Prostate gland (tissue), 2 donors: Measurements from ENCODE around the gene CD38. TPM values are rescaled to one million over a fixed set of nuclear protein-coding genes. Genes with fewer than 3 reads are reported as not detected.

Experiments used
- DNase-seq: peaks from one replicate; pipeline ENCODE4 v3.0.0-alpha.2; 2019; ENCODE audit warnings: low spot score
- H3K27ac ChIP-seq, 2 donors: fragments of 200-600 bp; sonication (generic); 2 replicates each; pipeline ENCODE4 v1.5.1; 2017 to 2019
- H3K27me3 ChIP-seq: fragments of 200-600 bp; sonication (generic); replicated peaks from 2 replicates; pipeline ENCODE4 v1.5.1; 2019; ENCODE audit not compliant: insufficient read depth
- H3K36me3 ChIP-seq, 2 donors: fragments of 200-600 bp; sonication (generic); 1 replicate in 1 of 2; 2 replicates in 1 of 2; pipeline versions ENCODE4 v1.5.1 to v1.8.1; 2017 to 2019
- H3K4me1 ChIP-seq: fragments of 200-600 bp; sonication (generic); replicated peaks from 2 replicates; pipeline ENCODE4 v1.5.1; 2019
- H3K4me3 ChIP-seq, 2 donors: fragments of 200-600 bp; sonication (generic); 2 replicates each; pipeline ENCODE4 v1.5.1; 2017 to 2019
- H3K9me3 ChIP-seq: fragments of 200-600 bp; sonication (generic); 2 replicates; pipeline ENCODE4 v1.5.1; 2017
- CTCF ChIP-seq, 4 experiments: fragments of 200-600 bp in 2 of 4; fragments of 450-650 bp in 2 of 4; sonication (generic) in 2 of 4; IDR thresholded peaks; 1 replicate in 3 of 4; 2 replicates in 1 of 4; pipeline ENCODE4 v1.5.1; 2016 to 2019; ENCODE audit warnings: antibody characterized with exemption in 4 of 4, mild to moderate bottlenecking in 2 of 4, moderate library complexity in 2 of 4
- POLR2A ChIP-seq: fragments of 450-650 bp; IDR thresholded peaks from one replicate; pipeline ENCODE4 v1.6.1; 2016; ENCODE audit warnings: antibody characterized with exemption, mild to moderate bottlenecking
- POLR2AphosphoS5 ChIP-seq: sonication (generic); formaldehyde crosslinking; IDR thresholded peaks from one replicate; pipeline ENCODE4 v1.6.1; 2017; ENCODE audit warnings: antibody characterized with exemption
- WGBS: methylation state at CpG from one replicate; pipeline ENCODE4 v1.1.5; 2018; 5-methylcytosine and 5-hydroxymethylcytosine counted together
- intact Hi-C: fragments of 100-400 bp; cut with DNase I; formaldehyde crosslinking; loops from one replicate; pipeline ENCODE4 v1.14.2; 2022
- total RNA-seq, 2 donors: library from RNA; depleted of rRNA; stranded (reverse); fragments of >200 nt; gene quantifications; one replicate each; pipeline ENCODE4 v1.1.0, GENCODE V29; 2016

The CD38 gene
- total RNA-seq, 2 donors from 2014 or later: 4.6 to 9.9 TPM

- no peaks in the 10 kb centered on the region for H3K4me1 ChIP-seq
- no peak overlapping the region for H3K27ac ChIP-seq
- 85% methylated on average over 5 of the region's 5 CpGs for WGBS
- H3K9me3 ChIP-seq: no peaks in the 10 kb centered on the region
- H3K27me3 ChIP-seq: no peaks in the 10 kb centered on the region
- intact Hi-C loops: no loop called here
- TF ChIP-seq POLR2AphosphoS5 (no peak), POLR2A (no peak), CTCF (IDR thresholded peaks at IDR 0.05) (no peak)
- H3K36me3 ChIP-seq: no peaks in the 10 kb centered on the region
- DNase-seq: no peak
- H3K4me3 ChIP-seq: no peak overlapping the region
Observed at GRCh38 chr4:15776871-15777648, 1.1 kb upstream of the CD38 start.

- peak overlapping the region; percentile 72 to 81 for H3K27ac ChIP-seq
- H3K9me3 ChIP-seq: no peaks in the 10 kb centered on the region
- no peak for DNase-seq
- no peak for TF ChIP-seq POLR2AphosphoS5
- TF ChIP-seq CTCF (IDR thresholded peaks at IDR 0.05): no peak
- TF ChIP-seq POLR2A: no peak
- 77% methylated on average over 7 of the region's 7 CpGs for WGBS
- intact Hi-C loops: no loop called here
- no peaks in the 10 kb centered on the region for H3K36me3 ChIP-seq
- H3K27me3 ChIP-seq: no peaks in the 10 kb centered on the region
- H3K4me1 ChIP-seq: no peaks in the 10 kb centered on the region
- H3K4me3 ChIP-seq: peak overlapping the region in 1 of 2 donors; percentile 58
Observed at GRCh38 chr4:15777697-15778288, 335 bp upstream of the CD38 start.

DNA sequence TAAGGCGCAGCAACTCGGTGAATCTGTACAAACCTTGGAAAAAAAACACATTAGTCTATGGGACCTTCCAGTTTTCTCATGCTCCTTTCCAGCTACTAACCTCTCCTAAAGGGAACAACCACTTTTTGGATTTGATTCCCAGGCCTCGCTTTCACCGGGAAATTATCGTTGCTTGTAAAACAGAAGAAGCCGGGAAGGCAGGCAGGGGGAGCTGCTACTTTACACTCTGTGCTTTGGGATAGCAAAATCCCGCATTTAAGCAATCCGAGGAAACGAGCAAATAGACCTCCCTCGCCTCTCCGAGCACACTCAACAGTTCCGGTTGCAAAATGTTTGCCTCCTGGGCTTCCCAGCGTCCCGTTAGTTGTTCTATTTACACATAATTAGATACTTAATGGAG lies 1.2 kb downstream of the CD38 start:
- TF ChIP-seq CTCF (IDR thresholded peaks at IDR 0.05) (peak in 3 of 4 experiments; percentile 25 to 50 (median 26)), POLR2AphosphoS5 (peak; percentile 6), POLR2A (no peak)
- H3K4me1 ChIP-seq: no peaks in the 10 kb centered on the region
- 1% methylated on average over 14 of the region's 14 CpGs for WGBS
- H3K27me3 ChIP-seq: no peaks in the 10 kb centered on the region
- H3K9me3 ChIP-seq: no peaks in the 10 kb centered on the region
- no peaks in the 10 kb centered on the region for H3K36me3 ChIP-seq
- DNase-seq: peak; percentile 43
- intact Hi-C loops: no loop called here
- peak overlapping the region; percentile 20 to 81 for H3K27ac ChIP-seq
- peak overlapping the region; percentile 32 to 58 for H3K4me3 ChIP-seq

- peak overlapping the region; percentile 32 to 58 for H3K4me3 ChIP-seq
- no peaks in the 10 kb centered on the region for H3K4me1 ChIP-seq
- intact Hi-C loops: no loop called here
- WGBS: 71% methylated on average over 1 of the region's 1 CpG
- H3K27ac ChIP-seq: peak overlapping the region in 1 of 2 donors; percentile 81
- H3K36me3 ChIP-seq: no peaks in the 10 kb centered on the region
- no peak for DNase-seq
- no peak for TF ChIP-seq POLR2A
- no peak for TF ChIP-seq CTCF (IDR thresholded peaks at IDR 0.05)
- no peak for TF ChIP-seq POLR2AphosphoS5
- H3K27me3 ChIP-seq: no peaks in the 10 kb centered on the region
- no peaks in the 10 kb centered on the region for H3K9me3 ChIP-seq
Observed at GRCh38 chr4:15779809-15780208, 1.7 kb downstream of the CD38 start.
